Measurements from ENCODE around the gene SNTB2. TPM values are rescaled to one million over a fixed set of nuclear protein-coding genes. Genes with fewer than 3 reads are reported as not detected.

Gene SNTB2
- total and polyA plus RNA-seq, 2 of the 13 experiments (the other 11 are each of a cell fraction or from before 2014, with no cell fraction given) = 11.5 to 19.2 TPM

DNA sequence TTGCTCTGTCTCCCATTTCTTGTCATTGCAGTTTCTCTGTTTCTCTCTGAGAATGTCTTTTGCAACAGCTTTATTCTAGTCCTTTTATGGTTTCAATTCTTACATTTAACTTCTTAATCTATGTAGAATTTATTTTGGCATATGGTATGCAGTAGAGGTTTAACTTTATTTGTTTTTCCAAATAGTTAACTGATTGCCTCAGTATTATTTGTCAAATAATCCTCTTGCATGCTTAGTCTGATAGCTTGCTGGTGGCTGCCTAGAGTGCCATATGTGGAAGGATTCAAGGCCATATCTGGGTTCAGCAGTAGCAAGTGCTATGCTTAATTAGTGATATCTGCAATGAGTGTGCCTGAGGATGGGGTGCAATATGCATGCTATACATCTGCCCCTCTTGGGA, 6.9 kb downstream of the SNTB2 start (continued):
- TF ChIP-seq MEIS1 (CRISPR knock-in tag; IDR thresholded peaks at IDR 0.05; ENCODE audit: borderline replicate concordance) = no peak
- TF ChIP-seq, protein P1, sequence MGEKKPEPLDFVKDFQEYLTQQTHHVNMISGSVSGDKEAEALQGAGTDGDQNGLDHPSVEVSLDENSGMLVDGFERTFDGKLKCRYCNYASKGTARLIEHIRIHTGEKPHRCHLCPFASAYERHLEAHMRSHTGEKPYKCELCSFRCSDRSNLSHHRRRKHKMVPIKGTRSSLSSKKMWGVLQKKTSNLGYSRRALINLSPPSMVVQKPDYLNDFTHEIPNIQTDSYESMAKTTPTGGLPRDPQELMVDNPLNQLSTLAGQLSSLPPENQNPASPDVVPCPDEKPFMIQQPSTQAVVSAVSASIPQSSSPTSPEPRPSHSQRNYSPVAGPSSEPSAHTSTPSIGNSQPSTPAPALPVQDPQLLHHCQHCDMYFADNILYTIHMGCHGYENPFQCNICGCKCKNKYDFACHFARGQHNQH (CRISPR knock-in tag; IDR thresholded peaks at IDR 0.05) = no peak
- no peak for TF ChIP-seq MAF1 (CRISPR knock-in tag; IDR thresholded peaks at IDR 0.05; ENCODE audit: borderline replicate concordance)

DNA sequence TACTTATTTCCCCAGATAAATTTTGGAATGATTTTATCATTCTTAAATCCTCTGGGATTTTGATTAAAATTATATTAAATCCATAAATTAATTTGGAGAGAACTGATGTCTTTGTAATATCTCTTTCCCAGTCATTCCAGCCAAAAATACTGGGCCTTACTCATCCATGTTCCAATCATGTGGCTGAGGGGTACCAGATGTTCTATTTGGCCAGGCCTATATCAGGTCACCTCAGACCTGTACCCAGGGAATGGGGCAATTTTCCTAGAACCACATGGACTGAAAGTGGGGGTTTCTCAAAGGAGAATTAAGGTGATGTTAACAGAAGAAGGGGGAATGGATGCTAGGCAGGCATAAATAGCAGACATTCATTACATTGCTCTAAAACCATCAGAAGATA, 7.5 kb downstream of the SNTB2 start:
- in situ Hi-C loops (cut with HindIII; ENCODE audit: extremely low pct_ligation_motif_present, low pct_unique_long_range_greater_than_20kb) = no loop called here
- Histone ChIP-seq H3K9ac (ENCODE audit: insufficient read depth, low read depth, low read length) (no peak overlapping the region), H3K27me3 (ENCODE audit: control insufficient read depth in 1 of 2, insufficient read depth in 2 of 2, low read length in 2 of 2) (no peaks in the 10 kb centered on the region), H2AFZ (ENCODE audit: low read length) (no peak overlapping the region), H3K9me3 (ENCODE audit: low read length) (no peaks in the 10 kb centered on the region), H3K79me2 (ENCODE audit: insufficient read depth, low read length) (peaks cover 84% of the 10 kb centered on the region), H3K4me3 (replicated peaks in 1 of 3; ENCODE audit: insufficient read depth in 1 of 3, low read depth in 2 of 3, low read length in 3 of 3) (no peak overlapping the region), H3K4me2 (ENCODE audit: low read depth, low read length) (no peak overlapping the region), H3K4me1 (ENCODE audit: insufficient read depth, low read length) (peaks cover 32% of the 10 kb centered on the region), H3K27ac (ENCODE audit: extremely low read length, insufficient read depth, low read length) (no peak overlapping the region), H4K20me1 (ENCODE audit: insufficient read depth, low read length) (peaks cover 5% of the 10 kb centered on the region; the same call in 1 of the 2 replicates), H3K36me3 (replicated peaks in 1 of 2; ENCODE audit: control insufficient read depth in 1 of 2, insufficient read depth in 2 of 2, low read length in 2 of 2) (no peaks in the 10 kb centered on the region)
- ChIA-PET CTCF (ENCODE audit: low intra/inter-chr PET ratio, low total read pairs) (no interaction called here), POLR2A (interaction anchor here (1.0 kb wide), 1 partner anchor 44 kb away, joined by 3 read pairs; no protein-coding TSS in a partner anchor)
- ATAC-seq (no peak), FAIRE-seq (no peak), DNase-seq (ENCODE audit: low spot score) (no peak)
- no peak for TF ChIP-seq ZNF629 (CRISPR knock-in tag; conservative IDR thresholded peaks at IDR 0.05)
- no peak for TF ChIP-seq ARNT2 (CRISPR knock-in tag; IDR thresholded peaks at IDR 0.05; ENCODE audit: low read depth)
- no peak for TF ChIP-seq TBX3 (IDR thresholded peaks at IDR 0.05; ENCODE audit: borderline replicate concordance)
- no peak for TF ChIP-seq RARG (CRISPR knock-in tag; IDR thresholded peaks at IDR 0.05; ENCODE audit: low read depth)
- no peak for TF ChIP-seq MBNL3 (CRISPR knock-in tag; conservative IDR thresholded peaks at IDR 0.05)
- no peak for TF ChIP-seq GTF2F1 (IDR thresholded peaks at IDR 0.05; ENCODE audit: low read length)
- TF ChIP-seq ETV6 (CRISPR knock-in tag; conservative IDR thresholded peaks at IDR 0.05) = no peak
- no peak for TF ChIP-seq ZBTB3 (CRISPR knock-in tag; IDR thresholded peaks at IDR 0.05; ENCODE audit: borderline replicate concordance, low read depth)
- TF ChIP-seq ZNF782 (CRISPR knock-in tag; IDR thresholded peaks at IDR 0.05; ENCODE audit: borderline replicate concordance) = no peak
- TF ChIP-seq RXRA (CRISPR knock-in tag; IDR thresholded peaks at IDR 0.05) = no peak
- no peak for TF ChIP-seq ZNF75D (CRISPR knock-in tag; IDR thresholded peaks at IDR 0.05; ENCODE audit: borderline replicate concordance)
- no TSS peak for BruUV-seq (replicated peaks)
- intact Hi-C loops (cut with micrococcal nuclease; ENCODE audit: unreplicated experiment) = no loop called here
